ENCODE data around the gene CPNE6.
A peak's percentile ranks its signal among the peaks of the same experiment; 100 is the strongest.

Gene CPNE6

DNA sequence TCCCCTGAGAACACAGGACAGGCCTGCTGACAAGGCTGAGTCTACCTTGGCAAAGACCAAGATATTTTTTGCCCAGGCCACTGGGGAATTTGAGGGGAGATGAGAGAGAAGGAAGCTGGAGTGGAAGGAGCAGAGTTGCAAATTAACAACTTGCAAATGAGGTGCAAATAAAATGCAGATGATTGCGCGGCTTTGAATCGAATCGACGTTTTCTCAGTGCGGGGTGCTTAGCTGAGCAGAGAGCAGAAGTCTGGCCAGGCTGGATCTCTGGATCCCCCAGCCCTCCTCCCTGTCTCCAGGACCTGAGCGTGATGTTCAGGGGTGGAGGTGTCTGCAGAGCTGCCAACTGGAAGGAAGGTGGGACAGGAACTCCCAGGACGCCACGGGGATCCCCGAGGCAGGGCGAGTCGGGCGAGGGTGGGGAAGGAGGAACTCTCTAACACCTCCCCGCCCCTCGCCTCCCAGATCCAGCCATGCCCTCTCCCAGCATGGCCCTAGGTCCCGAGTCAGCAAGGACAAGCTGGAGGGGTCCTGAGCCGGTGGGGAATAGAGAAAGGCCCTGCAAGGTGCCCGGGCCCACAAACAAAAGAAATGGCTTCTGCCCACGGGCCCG lies 20.1 kb upstream of the CPNE6 start:
- Histone ChIP-seq H3K4me2 (ENCODE audit: low read length) (peak overlapping the region; percentile 98), H3F3A (ENCODE audit: insufficient read depth, low read length) (no peaks in the 10 kb centered on the region), H2AFZ (ENCODE audit: low read length) (peak overlapping the region; percentile 97), H3K36me3 (ENCODE audit: insufficient read depth, low read length) (no peaks in the 10 kb centered on the region), H3K27ac (ENCODE audit: low read depth, low read length, poor library complexity, severe bottlenecking) (no peak overlapping the region), H4K20me1 (ENCODE audit: insufficient read depth, low read length) (no peaks in the 10 kb centered on the region), H3K4me1 (ENCODE audit: insufficient read depth, low read length, severe bottlenecking) (peaks cover 16% of the 10 kb centered on the region), H3K9me2 (ENCODE audit: low read depth, low read length) (no peaks in the 10 kb centered on the region), H3K4me3 (ENCODE audit: low read depth, low read length, poor library complexity, severe bottlenecking) (peak overlapping the region; percentile 76), H3K79me2 (ENCODE audit: insufficient read depth, low read length) (no peaks in the 10 kb centered on the region), H3K9ac (ENCODE audit: low read length) (peak overlapping the region; percentile 89), H3K9me3 (ENCODE audit: low read length) (no peaks in the 10 kb centered on the region), H3K27me3 (ENCODE audit: insufficient read depth, low read length) (peaks cover 4% of the 10 kb centered on the region; the same call in 1 of the 2 replicates)
- TF ChIP-seq, protein P1, sequence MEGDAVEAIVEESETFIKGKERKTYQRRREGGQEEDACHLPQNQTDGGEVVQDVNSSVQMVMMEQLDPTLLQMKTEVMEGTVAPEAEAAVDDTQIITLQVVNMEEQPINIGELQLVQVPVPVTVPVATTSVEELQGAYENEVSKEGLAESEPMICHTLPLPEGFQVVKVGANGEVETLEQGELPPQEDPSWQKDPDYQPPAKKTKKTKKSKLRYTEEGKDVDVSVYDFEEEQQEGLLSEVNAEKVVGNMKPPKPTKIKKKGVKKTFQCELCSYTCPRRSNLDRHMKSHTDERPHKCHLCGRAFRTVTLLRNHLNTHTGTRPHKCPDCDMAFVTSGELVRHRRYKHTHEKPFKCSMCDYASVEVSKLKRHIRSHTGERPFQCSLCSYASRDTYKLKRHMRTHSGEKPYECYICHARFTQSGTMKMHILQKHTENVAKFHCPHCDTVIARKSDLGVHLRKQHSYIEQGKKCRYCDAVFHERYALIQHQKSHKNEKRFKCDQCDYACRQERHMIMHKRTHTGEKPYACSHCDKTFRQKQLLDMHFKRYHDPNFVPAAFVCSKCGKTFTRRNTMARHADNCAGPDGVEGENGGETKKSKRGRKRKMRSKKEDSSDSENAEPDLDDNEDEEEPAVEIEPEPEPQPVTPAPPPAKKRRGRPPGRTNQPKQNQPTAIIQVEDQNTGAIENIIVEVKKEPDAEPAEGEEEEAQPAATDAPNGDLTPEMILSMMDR (IDR thresholded peaks at IDR 0.05; ENCODE audit: low read length) = no peak
- TF ChIP-seq EZH2 (IDR thresholded peaks at IDR 0.05; ENCODE audit: borderline replicate concordance, low read length) = no peak

DNA sequence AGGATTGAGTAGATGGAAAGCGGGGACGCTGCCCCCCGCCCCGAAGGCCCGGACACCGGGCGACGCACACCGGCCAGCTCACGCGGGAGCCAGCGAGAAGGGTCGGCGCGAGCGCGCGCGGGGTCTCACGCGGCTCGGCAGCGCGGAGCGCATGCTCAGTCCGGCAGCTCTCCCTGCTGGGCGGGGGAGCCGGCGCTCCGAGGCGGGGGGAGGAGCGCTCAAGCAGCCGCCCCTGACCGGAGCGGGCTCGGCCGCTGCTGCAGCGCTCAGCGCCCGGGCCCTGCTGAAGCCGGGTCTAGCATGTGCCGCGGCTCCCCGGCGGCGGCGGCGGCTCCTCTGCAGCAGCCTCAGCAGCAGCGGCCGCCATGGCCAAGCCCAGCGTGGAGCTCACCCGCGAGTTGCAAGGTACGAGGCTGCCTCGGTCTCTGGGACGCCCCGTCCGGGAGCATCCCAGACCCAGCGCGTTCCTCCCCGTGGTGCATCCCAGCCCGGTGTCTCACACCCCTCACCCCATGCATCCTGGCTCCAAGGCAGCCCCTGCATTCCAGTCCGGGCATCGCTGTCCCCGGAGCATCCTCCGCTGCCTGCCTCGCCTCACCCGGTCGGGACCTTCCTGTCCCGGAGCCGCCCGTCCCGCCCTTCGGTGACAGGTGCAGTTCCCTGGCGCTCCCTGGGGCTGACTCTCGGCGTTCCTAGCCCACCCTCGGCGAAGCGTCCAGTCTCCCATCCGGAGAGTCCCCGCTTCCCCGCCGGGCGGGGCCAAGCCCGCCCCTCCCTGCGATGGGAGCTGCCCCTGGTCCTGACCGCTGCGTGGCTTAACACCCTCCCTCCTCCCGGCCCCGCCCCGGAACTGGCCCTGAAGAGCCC lies 19.3 kb upstream of the CPNE6 start, which contains the start of gene CARMIL3:
Gene CARMIL3 (plus strand): TSS at position 221 of the 867 bp plus-strand sequence. CDS start 145 bp downstream, at position 366.
- no peak within 1 kb of the TSS for H3K27ac ChIP-seq (ENCODE audit: low read depth, low read length, poor library complexity, severe bottlenecking)

More for the DNA sequence above, 19.3 kb upstream of the CPNE6 start, which contains the start of gene CARMIL3:
- Histone ChIP-seq H3K27me3 (ENCODE audit: insufficient read depth, low read length) (peaks cover 4% of the 10 kb centered on the region; the same call in 1 of the 2 replicates), H3K4me2 (ENCODE audit: low read length) (peak within 1 kb of the TSS; percentile 98), H3K79me2 (ENCODE audit: insufficient read depth, low read length) (no peaks in the 10 kb centered on the region), H3K9me3 (ENCODE audit: low read length) (no peaks in the 10 kb centered on the region), H3K36me3 (ENCODE audit: insufficient read depth, low read length) (no peaks in the 10 kb centered on the region), H3F3A (ENCODE audit: insufficient read depth, low read length) (no peaks in the 10 kb centered on the region), H2AFZ (ENCODE audit: low read length) (peak within 1 kb of the TSS; percentile 97), H3K4me1 (ENCODE audit: insufficient read depth, low read length, severe bottlenecking) (peaks cover 16% of the 10 kb centered on the region), H3K9me2 (ENCODE audit: low read depth, low read length) (no peaks in the 10 kb centered on the region), H3K4me3 (ENCODE audit: low read depth, low read length, poor library complexity, severe bottlenecking) (peak within 1 kb of the TSS; percentile 76), H3K9ac (ENCODE audit: low read length) (peak within 1 kb of the TSS; percentile 89), H4K20me1 (ENCODE audit: insufficient read depth, low read length) (no peaks in the 10 kb centered on the region)
- TF ChIP-seq, protein P1 (IDR thresholded peaks at IDR 0.05; ENCODE audit: low read length) = no peak
- no peak for TF ChIP-seq EZH2 (IDR thresholded peaks at IDR 0.05; ENCODE audit: borderline replicate concordance, low read length)

All from OCI-LY1 (cell line).